Measurements from ENCODE around the gene LRRC31. TPM values are rescaled to one million over a fixed set of nuclear protein-coding genes. Genes with fewer than 3 reads are reported as not detected.

Gene LRRC31
- total and polyA plus RNA-seq, 2 of the 8 experiments (the other 6 are each of a cell fraction or from before 2014, with no cell fraction given), result not detected

- Histone ChIP-seq H2AK5ac (ENCODE audit: low read depth, low read length) (no peak overlapping the region), H2BK12ac (ENCODE audit: low read depth, low read length) (no peak overlapping the region), H3K4me2 (ENCODE audit: insufficient read depth in 1 of 2, low read depth in 2 of 2, low read length in 2 of 2) (no peak overlapping the region), H3K36me3 (ENCODE audit: control insufficient read depth in 2 of 4, insufficient read depth in 4 of 4, low read length in 3 of 4) (no peaks in the 10 kb centered on the region), H3K27me3 (replicated peaks in 1 of 4; ENCODE audit: control insufficient read depth in 3 of 4, extremely low read depth in 1 of 4, insufficient read depth in 3 of 4, low read length in 3 of 4) (no peaks in the 10 kb centered on the region), H3K9ac (replicated peaks in 1 of 4; ENCODE audit: extremely low read depth in 1 of 4, low read depth in 3 of 4, low read length in 3 of 4) (no peak overlapping the region), H2BK5ac (ENCODE audit: low read depth, low read length) (0 out of 2 replicates have a peak overlapping the region, but pooled peaks have one; percentile 12), H4K91ac (replicated peaks; ENCODE audit: insufficient read length, low read length) (no peak overlapping the region), H3K79me1 (ENCODE audit: low read depth, low read length) (no peaks in the 10 kb centered on the region), H3K4ac (replicated peaks; ENCODE audit: insufficient read length, low read depth, low read length) (no peak overlapping the region), H4K8ac (ENCODE audit: extremely low read depth, insufficient read depth, low read length) (no peak overlapping the region), H3K56ac (replicated peaks; ENCODE audit: insufficient read length, low read depth, low read length) (no peak overlapping the region), H3K23me2 (ENCODE audit: low read depth, low read length) (no peaks in the 10 kb centered on the region), H2BK20ac (ENCODE audit: low read length) (no peak overlapping the region), H3K4me3 (ENCODE audit: extremely low read depth in 1 of 4, insufficient read depth in 2 of 4, low read depth in 3 of 4, low read length in 4 of 4) (no peak overlapping the region), H2AFZ (ENCODE audit: low read length) (peak overlapping the region; percentile 97; the same call in 1 of the 2 replicates), H3K9me3 (ENCODE audit: insufficient read depth in 2 of 2, low read depth in 1 of 2, low read length in 1 of 2) (no peaks in the 10 kb centered on the region), H3K4me1 (replicated peaks in 1 of 4; ENCODE audit: control insufficient read depth in 3 of 4, insufficient read depth in 4 of 4, low read length in 3 of 4) (no peaks in the 10 kb centered on the region), H4K20me1 (replicated peaks in 1 of 2; ENCODE audit: control insufficient read depth in 1 of 2, insufficient read depth in 2 of 2, low read length in 2 of 2) (no peaks in the 10 kb centered on the region), H2BK120ac (replicated peaks; ENCODE audit: low read depth, low read length) (no peak overlapping the region), H4K5ac (ENCODE audit: insufficient read length, low read depth, low read length) (no peak overlapping the region), H3K14ac (ENCODE audit: insufficient read length) (no peak overlapping the region), H3K18ac (ENCODE audit: extremely low read depth, low read length) (no peak overlapping the region), H3K79me2 (ENCODE audit: control insufficient read depth in 1 of 2, insufficient read depth in 2 of 2, low read length in 2 of 2) (no peaks in the 10 kb centered on the region), H2BK15ac (ENCODE audit: low read length) (no peak overlapping the region), H3K23ac (ENCODE audit: insufficient read length) (no peak overlapping the region), H3K27ac (ENCODE audit: low read depth, low read length) (no peak overlapping the region)
- TF ChIP-seq, protein P1, sequence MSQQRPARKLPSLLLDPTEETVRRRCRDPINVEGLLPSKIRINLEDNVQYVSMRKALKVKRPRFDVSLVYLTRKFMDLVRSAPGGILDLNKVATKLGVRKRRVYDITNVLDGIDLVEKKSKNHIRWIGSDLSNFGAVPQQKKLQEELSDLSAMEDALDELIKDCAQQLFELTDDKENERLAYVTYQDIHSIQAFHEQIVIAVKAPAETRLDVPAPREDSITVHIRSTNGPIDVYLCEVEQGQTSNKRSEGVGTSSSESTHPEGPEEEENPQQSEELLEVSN (IDR thresholded peaks at IDR 0.05), result no peak
- 83% methylated on average over 3 of the region's 3 CpGs; no CpG with 5 or more reads in 1 of the 2 experiments for WGBS, 2 experiments (ENCODE audit: extremely low coverage in 1 of 2, insufficient coverage in 1 of 2, insufficient read length in 1 of 2, insufficient replicate concordance in 2 of 2, low coverage in 1 of 2, low lambda C conversion rate in 2 of 2, missing lambda C conversion rate in 1 of 2)
- DNase-seq (ENCODE audit: low read depth in 1 of 2, low spot score in 2 of 2) (no peak), FAIRE-seq (no peak)
- CTCF ChIA-PET (ENCODE audit: partially characterized antibody), result no interaction called here
- POLR2A ChIA-PET (ENCODE audit: partially characterized antibody), result no interaction called here
These were observed 32.8 kb downstream of the LRRC31 start for GRCh38 chr3:169836942-169837275.
